CD4-positive, alpha-beta T cell treated with Interleukin-6 at 100 ng/mL for 8 hours (primary cell): ENCODE results near the gene DUSP28.
A peak's percentile ranks its signal among the peaks of the same experiment; 100 is the strongest.
"Not testable (repeated sequence)": the region's sequence is repeated elsewhere in the genome, so short reads cannot be mapped to it uniquely, and the experiment has no call there.

Experiments
- DNase-seq: peaks from one replicate; pipeline ENCODE4 v3.0.0-alpha.2; 2020; ENCODE audit warnings: mixed read lengths, low spot score

The DUSP28 gene

GRCh38 chr2:240560084-240560479, at the start of gene DUSP28:
Gene DUSP28, plus strand, starts transcription at chr2:240560357. Its CDS starts 328 bp downstream, at chr2:240560685.
- peak; percentile 88 for DNase-seq

- no peak for DNase-seq
Measured at GRCh38 chr2:240510513-240511210, 49.5 kb upstream of the DUSP28 start.

GRCh38 chr2:240511351-240512108, 48.6 kb upstream of the DUSP28 start:
- DNase-seq, result no peak

- DNase-seq, result no peak
Measured at GRCh38 chr2:240512109-240512485, 48.1 kb upstream of the DUSP28 start.

GRCh38 chr2:240512666-240513535, 47.3 kb upstream of the DUSP28 start:
- no peak for DNase-seq

- DNase-seq, result peak; percentile 86
Measured at GRCh38 chr2:240513549-240514287, 46.4 kb upstream of the DUSP28 start.

- no peak for DNase-seq
Measured at GRCh38 chr2:240514631-240515030, 45.5 kb upstream of the DUSP28 start.

- DNase-seq, result no peak
Measured at GRCh38 chr2:240517342-240517741, 42.8 kb upstream of the DUSP28 start.

- DNase-seq, result no peak
Measured at GRCh38 chr2:240518981-240519380, 41.2 kb upstream of the DUSP28 start.

- DNase-seq, result no peak
Measured at GRCh38 chr2:240519396-240520129, 40.6 kb upstream of the DUSP28 start.

GRCh38 chr2:240520130-240520973, 39.8 kb upstream of the DUSP28 start:
- no peak for DNase-seq

- DNase-seq, result no peak
Measured at GRCh38 chr2:240520974-240521350, 39.2 kb upstream of the DUSP28 start.

GRCh38 chr2:240521885-240522284, 38.3 kb upstream of the DUSP28 start:
- DNase-seq, result not testable (repeated sequence)

GRCh38 chr2:240522406-240522805, 37.8 kb upstream of the DUSP28 start:
- no peak for DNase-seq

GRCh38 chr2:240523451-240524281, 36.5 kb upstream of the DUSP28 start:
- DNase-seq, result no peak

GRCh38 chr2:240524963-240525718, 35.0 kb upstream of the DUSP28 start:
- no peak for DNase-seq

GRCh38 chr2:240525802-240526201, 34.4 kb upstream of the DUSP28 start:
- no peak for DNase-seq

GRCh38 chr2:240526521-240526920, 33.6 kb upstream of the DUSP28 start:
- DNase-seq, result no peak
